Fibroblast of skin of right biceps (primary cell): ENCODE measurements around the gene MIEN1.

Source experiments
- DNase-seq: peaks from one replicate; pipeline ENCODE4 v3.0.0-alpha.2; 2013

The MIEN1 gene

GRCh38 chr17:39696731-39697130 lies 33.6 kb downstream of the MIEN1 start:
- no peak for DNase-seq

- no peak for DNase-seq
These were observed 35.2 kb downstream of the MIEN1 start for GRCh38 chr17:39695089-39695474.

- DNase-seq = no peak
These were observed 35.7 kb downstream of the MIEN1 start for GRCh38 chr17:39694593-39694992.

DNA sequence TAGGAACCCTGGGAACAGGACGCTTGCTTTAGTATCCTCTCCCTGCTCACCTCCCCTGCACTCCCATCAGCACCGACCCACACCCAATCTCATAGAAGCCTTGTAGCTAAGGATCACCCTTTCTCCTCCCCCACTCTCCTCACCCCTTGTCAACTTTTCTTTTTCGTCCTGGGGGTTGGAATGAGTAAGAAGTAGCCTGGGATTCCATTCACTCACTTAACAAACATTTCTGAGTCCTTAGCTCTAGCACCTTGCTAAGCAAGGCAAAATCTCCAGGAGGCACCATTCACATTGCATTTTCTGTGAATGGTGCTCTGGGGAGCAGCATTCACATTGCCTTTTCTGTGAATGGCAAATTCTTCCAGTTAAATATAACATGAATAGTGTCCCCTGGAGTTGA lies 41.4 kb downstream of the MIEN1 start:
- DNase-seq = no peak

- no peak for DNase-seq
These were observed 41.9 kb downstream of the MIEN1 start for GRCh38 chr17:39688475-39688835.

DNA sequence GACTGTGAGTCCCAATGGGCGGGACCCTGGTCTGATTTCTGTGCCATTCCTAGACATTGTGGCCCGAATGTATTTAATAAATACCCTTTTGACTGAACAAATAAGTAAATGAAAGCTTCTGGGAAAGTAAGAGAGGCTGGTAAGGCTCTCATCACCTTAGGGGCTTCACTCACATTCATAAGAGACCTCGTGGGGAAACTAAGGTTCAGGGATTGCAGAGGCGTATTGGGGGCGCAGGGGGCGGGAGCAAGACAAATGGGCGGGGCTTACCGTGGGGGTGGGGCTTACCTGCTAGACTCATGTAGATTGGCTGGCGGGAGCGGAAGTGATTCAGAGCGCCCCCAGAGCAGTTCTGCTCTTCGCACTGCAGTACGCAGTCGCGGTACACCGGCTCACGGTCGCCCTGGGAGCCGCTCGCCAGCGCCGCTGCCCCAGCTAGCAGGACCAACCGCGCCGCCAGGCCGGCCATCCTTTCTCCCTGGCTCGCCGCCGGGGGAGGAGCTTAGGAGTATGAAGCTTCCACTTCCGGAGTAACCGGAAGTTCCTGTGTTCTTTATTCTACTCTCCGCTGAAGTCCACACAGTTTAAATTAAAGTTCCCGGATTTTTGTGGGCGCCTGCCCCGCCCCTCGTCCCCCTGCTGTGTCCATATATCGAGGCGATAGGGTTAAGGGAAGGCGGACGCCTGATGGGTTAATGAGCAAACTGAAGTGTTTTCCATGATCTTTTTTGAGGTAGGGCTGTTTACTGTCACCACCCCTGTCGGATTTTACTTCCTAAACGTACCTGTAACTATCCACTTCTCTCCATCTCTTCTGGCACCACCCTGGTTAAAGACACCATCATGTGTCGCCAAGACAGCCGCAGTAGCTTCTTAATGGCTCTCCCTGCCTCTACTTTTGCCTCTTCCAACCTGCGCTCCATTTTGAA lies 42.5 kb downstream of the MIEN1 start, which contains the start of gene PGAP3:
PGAP3 (minus strand) TSS at position 512 of the 929 bp plus-strand sequence; CDS start at position 469, 43 bp downstream.
- peak; percentile 93 for DNase-seq

DNA sequence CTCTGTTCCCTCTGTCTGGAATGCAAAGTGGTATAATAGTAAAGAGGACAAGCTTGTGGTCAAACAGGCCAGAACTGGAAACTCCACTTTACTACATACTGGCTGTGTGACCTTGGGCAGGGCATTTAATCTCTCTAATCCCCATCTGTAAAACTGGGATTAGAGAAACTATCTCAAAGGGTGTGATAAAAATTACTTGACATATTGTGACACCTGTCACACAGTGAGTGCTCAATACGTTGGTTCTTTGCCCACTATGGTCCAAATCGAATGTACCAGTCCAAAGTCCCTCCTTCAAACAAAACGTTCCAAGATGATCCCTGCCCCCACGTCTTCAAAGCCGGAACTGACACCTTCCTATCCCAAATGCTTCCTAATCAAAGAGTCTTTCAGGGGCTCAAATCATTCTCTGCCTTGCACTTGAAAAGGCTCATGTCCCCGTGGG lies 43.2 kb downstream of the MIEN1 start:
- DNase-seq = no peak

DNA sequence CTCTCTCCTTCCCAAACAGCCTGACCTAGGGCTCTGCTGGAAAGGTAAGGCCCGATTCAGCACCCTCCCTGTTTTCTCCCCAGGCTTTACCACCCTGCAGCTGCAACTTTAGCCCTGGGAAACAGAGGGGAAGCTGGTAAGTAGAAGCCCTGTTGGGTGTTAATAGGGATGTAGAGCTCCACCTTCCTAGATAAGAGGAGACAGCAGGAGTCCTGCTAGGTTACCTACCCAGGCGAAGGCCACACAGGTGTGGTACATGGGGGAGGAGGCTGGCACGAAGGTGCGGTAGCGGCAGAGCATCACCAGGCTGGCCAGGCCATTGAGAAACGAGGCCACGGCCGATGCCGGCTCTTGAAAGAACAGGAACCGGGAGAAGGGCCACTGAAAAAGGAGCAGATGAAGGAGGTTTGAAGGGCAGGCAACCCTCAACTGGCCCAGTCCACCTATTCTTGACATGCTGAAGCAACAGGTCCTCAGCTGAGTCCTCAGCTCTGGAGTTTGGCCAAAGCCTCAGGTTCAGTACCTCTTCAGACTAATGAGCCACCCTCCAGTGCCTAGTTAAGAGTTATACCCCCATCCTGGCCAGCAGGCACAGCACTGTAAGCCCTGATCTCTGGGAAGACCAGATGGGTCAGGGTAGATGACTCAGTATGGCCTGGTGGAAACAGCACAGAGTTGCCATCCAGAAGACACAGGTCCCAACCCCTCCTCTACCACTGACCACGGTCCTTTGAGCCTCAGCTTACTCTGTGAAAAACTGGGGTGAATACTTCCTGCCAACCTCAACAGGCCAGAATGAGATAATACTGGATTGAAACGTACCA lies 45.8 kb downstream of the MIEN1 start:
- DNase-seq = no peak

DNA sequence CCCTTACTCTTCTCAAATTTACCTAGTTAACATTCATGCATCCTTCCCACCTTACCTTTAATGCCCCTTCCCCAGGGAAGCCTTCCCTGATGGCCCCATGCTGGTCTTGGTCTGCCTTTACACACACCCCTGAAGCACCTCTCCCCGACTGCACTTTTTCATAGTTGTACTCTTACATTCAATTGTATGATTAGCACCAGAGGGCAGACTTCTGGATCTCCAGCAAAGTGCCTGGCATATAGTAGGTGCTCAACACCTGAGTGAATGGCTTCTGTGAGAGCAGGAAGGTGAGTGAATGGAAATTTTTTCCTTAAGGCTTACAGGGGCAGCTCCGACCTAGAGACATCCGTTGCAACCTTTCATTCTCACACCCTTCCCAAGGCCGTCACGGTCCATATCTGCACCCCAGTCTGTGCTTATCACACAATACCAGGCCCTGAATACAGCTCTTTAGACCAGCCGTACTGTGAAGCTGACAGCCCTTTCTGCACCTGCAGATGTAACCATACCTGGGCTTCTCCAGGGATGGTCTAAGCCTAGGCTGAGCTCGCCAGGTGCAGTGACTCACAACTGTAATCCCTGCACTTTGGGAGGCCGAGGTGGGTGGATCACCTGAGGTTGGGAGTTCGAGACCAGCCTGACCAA lies 46.9 kb downstream of the MIEN1 start:
- DNase-seq = no peak

GRCh38 chr17:39679521-39680192 lies 50.7 kb downstream of the MIEN1 start:
- no peak for DNase-seq
